Mesenchymal stem cell (in vitro differentiated cells and primary cell): ENCODE data around the gene FGFR1OP2.
"Not testable (repeated sequence)": the region's sequence is repeated elsewhere in the genome, so short reads cannot be mapped to it uniquely, and the experiment has no call there.

Experiments
- DNase-seq: peaks from one replicate; pipeline ENCODE4 v3.0.0-alpha.2; 2013
- H2AFZ ChIP-seq: one replicate; pipeline ENCODE4 v1.6.1; 2013; ENCODE audit warnings: low read depth, mild to moderate bottlenecking, control low read depth, inconsistent platforms, low read length, moderate library complexity
- H2AK5ac ChIP-seq: 2 replicates; pipeline ENCODE4 v1.6.1; 2013; ENCODE audit warnings: low read length, moderate library complexity, mild to moderate bottlenecking, inconsistent platforms; ENCODE audit not compliant: severe bottlenecking
- H2BK120ac ChIP-seq: one replicate; pipeline ENCODE4 v1.6.1; 2013; ENCODE audit warnings: low read depth, mild to moderate bottlenecking, inconsistent platforms, low read length, moderate library complexity
- H2BK12ac ChIP-seq, 2 experiments: one replicate each; pipeline ENCODE4 v1.6.1; 2013; ENCODE audit warnings: inconsistent platforms in 2 of 2, low read length in 2 of 2, mild to moderate bottlenecking in 2 of 2, moderate library complexity in 2 of 2, control low read depth in 1 of 2
- H2BK15ac ChIP-seq: one replicate; pipeline ENCODE4 v1.6.1; 2013; ENCODE audit warnings: mild to moderate bottlenecking, low read depth, inconsistent platforms; ENCODE audit not compliant: poor library complexity, severe bottlenecking
- H2BK5ac ChIP-seq: 2 replicates; pipeline ENCODE4 v1.6.1; 2013; ENCODE audit warnings: low read depth, mild to moderate bottlenecking, low read length, control low read depth, inconsistent platforms; ENCODE audit not compliant: poor library complexity, severe bottlenecking
- H3K14ac ChIP-seq, 2 experiments: one replicate each; pipeline ENCODE4 v1.6.1; 2013; ENCODE audit warnings: inconsistent platforms in 2 of 2, low read length in 2 of 2, control low read depth in 1 of 2, mild to moderate bottlenecking in 1 of 2, moderate library complexity in 1 of 2
- H3K18ac ChIP-seq, 2 experiments: one replicate each; pipeline ENCODE4 v1.6.1; 2013; ENCODE audit warnings: inconsistent platforms in 2 of 2, low read length in 2 of 2, control low read depth in 1 of 2, low read depth in 1 of 2, mild to moderate bottlenecking in 1 of 2
- H3K23ac ChIP-seq, 2 experiments: one replicate each; pipeline ENCODE4 v1.6.1; 2013; ENCODE audit warnings: inconsistent platforms in 2 of 2, low read length in 2 of 2, mild to moderate bottlenecking in 2 of 2, moderate library complexity in 2 of 2, control low read depth in 1 of 2
- H3K27ac ChIP-seq: 2 replicates; pipeline ENCODE4 v1.5.1; 2013; ENCODE audit warnings: mild to moderate bottlenecking, moderate library complexity, low read length, control low read depth, inconsistent platforms; ENCODE audit not compliant: poor library complexity, severe bottlenecking
- H3K27me3 ChIP-seq, 2 experiments: 2 replicates each; pipeline versions ENCODE4 v1.6.1 to v1.7.0; 2013; ENCODE audit warnings: low read length in 2 of 2, mild to moderate bottlenecking in 2 of 2, moderate library complexity in 2 of 2, control low read depth in 1 of 2, inconsistent platforms in 1 of 2; ENCODE audit not compliant: control insufficient read depth in 1 of 2, insufficient read depth in 1 of 2
- H3K36me3 ChIP-seq, 2 experiments: 2 replicates each; pipeline versions ENCODE4 v1.6.1 to v1.7.0; 2013; ENCODE audit warnings: low read length in 2 of 2, control low read depth in 1 of 2, inconsistent platforms in 1 of 2, low read depth in 1 of 2, mild to moderate bottlenecking in 1 of 2; ENCODE audit not compliant: insufficient read depth in 2 of 2, control insufficient read depth in 1 of 2
- H3K4ac ChIP-seq, 2 experiments: one replicate each; pipeline ENCODE4 v1.6.1; 2013; ENCODE audit warnings: inconsistent platforms in 2 of 2, low read length in 2 of 2, mild to moderate bottlenecking in 2 of 2, moderate library complexity in 2 of 2, control low read depth in 1 of 2, low read depth in 1 of 2
- H3K4me1 ChIP-seq: 2 replicates; pipeline ENCODE4 v1.6.1; 2013; ENCODE audit warnings: low read depth, low read length, control low read depth; ENCODE audit not compliant: control insufficient read depth, insufficient read depth
- H3K4me2 ChIP-seq: 2 replicates; pipeline ENCODE4 v1.6.1; 2013; ENCODE audit warnings: low read length, mild to moderate bottlenecking, inconsistent platforms; ENCODE audit not compliant: poor library complexity, severe bottlenecking
- H3K4me3 ChIP-seq, 2 experiments: 2 replicates each; pipeline versions ENCODE4 v1.5.1 to v1.7.0; 2013; ENCODE audit warnings: low read length in 2 of 2, mild to moderate bottlenecking in 2 of 2, control low read depth in 1 of 2, low read depth in 1 of 2; ENCODE audit not compliant: insufficient read depth in 1 of 2
- H3K79me1 ChIP-seq: replicated peaks from 2 replicates; pipeline ENCODE4 v1.6.1; 2013; ENCODE audit warnings: mild to moderate bottlenecking, control low read depth, low read length, inconsistent platforms; ENCODE audit not compliant: poor library complexity, severe bottlenecking
- H3K9ac ChIP-seq: 2 replicates; pipeline ENCODE4 v1.7.0; 2013; ENCODE audit warnings: mild to moderate bottlenecking, low read length, moderate library complexity
- H3K9me3 ChIP-seq: 2 replicates; pipeline ENCODE4 v1.7.0; 2013; ENCODE audit warnings: mild to moderate bottlenecking, low read length; ENCODE audit not compliant: control insufficient read depth
- H4K8ac ChIP-seq: one replicate; pipeline ENCODE4 v1.6.1; 2013; ENCODE audit warnings: inconsistent platforms, mild to moderate bottlenecking, low read length, moderate library complexity
- H4K91ac ChIP-seq: one replicate; pipeline ENCODE4 v1.6.1; 2013; ENCODE audit warnings: mild to moderate bottlenecking, low read length, inconsistent platforms
- WGBS: methylation state at CpG from one replicate; pipeline ENCODE4 v1.1.7; 2013; ENCODE audit warnings: mixed read lengths; 5-methylcytosine and 5-hydroxymethylcytosine counted together

The FGFR1OP2 gene

GRCh38 chr12:26961391-26961790 lies 23.1 kb downstream of the FGFR1OP2 start:
- peaks cover 3 to 80% of the 10 kb centered on the region in 2 experiments for H3K36me3 ChIP-seq
- H3K9ac ChIP-seq: not testable (repeated sequence)
- WGBS: 98% methylated on average over 6 of the region's 7 CpGs

GRCh38 chr12:26961803-26962202 lies 23.5 kb downstream of the FGFR1OP2 start:
- no peak for DNase-seq
- Histone ChIP-seq H2AFZ (no peak overlapping the region), H3K27ac (no peak overlapping the region), H3K9me3 (no peaks in the 10 kb centered on the region), H3K4me1 (peaks cover 2% of the 10 kb centered on the region), H2BK15ac (no peak overlapping the region), H2BK120ac (no peak overlapping the region), H2BK12ac (no peak overlapping the region), H3K79me1 (peaks cover 4% of the 10 kb centered on the region), H2BK5ac (no peak overlapping the region), H4K8ac (no peak overlapping the region), H2AK5ac (no peak overlapping the region), H3K4me2 (no peak overlapping the region), H3K23ac (no peak overlapping the region), H3K4ac (no peak overlapping the region), H3K36me3 (peaks cover 3 to 80% of the 10 kb centered on the region in 2 experiments), H4K91ac (no peak overlapping the region), H3K27me3 (no peaks in the 10 kb centered on the region), H3K4me3 (no peak overlapping the region), H3K14ac (no peak overlapping the region), H3K18ac (no peak overlapping the region), H3K9ac (no peak overlapping the region)
- WGBS: 100% methylated on average over 1 of the region's 1 CpG

More at GRCh38 chr12:26961391-26961790, 23.1 kb downstream of the FGFR1OP2 start:
- H3K27ac ChIP-seq, H3K18ac ChIP-seq, H3K4ac ChIP-seq, H4K8ac ChIP-seq, H3K4me3 ChIP-seq, H3K79me1 ChIP-seq, H2BK15ac ChIP-seq, H3K4me1 ChIP-seq, H3K23ac ChIP-seq, H4K91ac ChIP-seq, H3K14ac ChIP-seq, H2BK120ac ChIP-seq, H2BK5ac ChIP-seq, H3K9me3 ChIP-seq, H2AFZ ChIP-seq, H2BK12ac ChIP-seq, DNase-seq, H3K4me2 ChIP-seq, H2AK5ac ChIP-seq, H3K27me3 ChIP-seq: not testable (repeated sequence)

- Histone ChIP-seq H4K8ac (no peak overlapping the region), H3K9me3 (no peaks in the 10 kb centered on the region), H2AK5ac (no peak overlapping the region), H3K27me3 (no peaks in the 10 kb centered on the region), H3K27ac (no peak overlapping the region), H3K79me1 (peaks cover 3% of the 10 kb centered on the region), H3K9ac (no peak overlapping the region), H3K23ac (no peak overlapping the region), H3K4me1 (peaks cover 2% of the 10 kb centered on the region), H2BK120ac (no peak overlapping the region), H4K91ac (no peak overlapping the region), H2BK15ac (no peak overlapping the region), H3K4ac (no peak overlapping the region), H3K18ac (no peak overlapping the region), H3K14ac (no peak overlapping the region), H2AFZ (no peak overlapping the region), H2BK5ac (no peak overlapping the region), H3K36me3 (peaks cover 0 to 76% of the 10 kb centered on the region in 2 experiments), H3K4me2 (no peak overlapping the region), H3K4me3 (no peak overlapping the region), H2BK12ac (no peak overlapping the region)
- no CpG with 5 or more reads among the region's 1 CpG for WGBS
- no peak for DNase-seq
These were observed 25.1 kb downstream of the FGFR1OP2 start for GRCh38 chr12:26963413-26963812.

- no peak overlapping the region for H3K4me2 ChIP-seq
- no peak overlapping the region for H3K4ac ChIP-seq
- no peak overlapping the region for H3K23ac ChIP-seq
- no peak overlapping the region for H2BK120ac ChIP-seq
- no peak overlapping the region for H2BK15ac ChIP-seq
- H3K79me1 ChIP-seq: no peaks in the 10 kb centered on the region
- peaks cover 5 to 71% of the 10 kb centered on the region in 2 experiments for H3K36me3 ChIP-seq
- H3K18ac ChIP-seq: no peak overlapping the region
- no peak overlapping the region for H3K27ac ChIP-seq
- H2AK5ac ChIP-seq: no peak overlapping the region
- no peak overlapping the region for H2AFZ ChIP-seq
- no peak overlapping the region for H4K91ac ChIP-seq
- no peaks in the 10 kb centered on the region for H3K4me1 ChIP-seq
- no peaks in the 10 kb centered on the region for H3K27me3 ChIP-seq
- DNase-seq: no peak
- no peaks in the 10 kb centered on the region for H3K9me3 ChIP-seq
- no peak overlapping the region for H3K14ac ChIP-seq
- no peak overlapping the region for H2BK12ac ChIP-seq
- over 99% methylated on average over 3 of the region's 3 CpGs for WGBS
- H3K4me3 ChIP-seq: no peak overlapping the region
- no peak overlapping the region for H4K8ac ChIP-seq
- no peak overlapping the region for H3K9ac ChIP-seq
- H2BK5ac ChIP-seq: no peak overlapping the region
These were observed 28.6 kb downstream of the FGFR1OP2 start for GRCh38 chr12:26966842-26967241.
